Mesodermal cell (in vitro differentiated cells): Measurements from ENCODE around the gene C5orf63.
A peak's percentile ranks its signal among the peaks of the same experiment; 100 is the strongest.

Source experiments
- H3K27ac ChIP-seq: 2 replicates; pipeline ENCODE4 v1.7.0; 2013; ENCODE audit warnings: mild to moderate bottlenecking, low read depth, low read length, moderate library complexity; ENCODE audit not compliant: severe bottlenecking
- H3K36me3 ChIP-seq: 2 replicates; pipeline ENCODE4 v1.7.1; 2013; ENCODE audit warnings: mild to moderate bottlenecking, low read length, moderate library complexity; ENCODE audit not compliant: control insufficient read depth, insufficient read depth
- H3K4me1 ChIP-seq: one replicate; pipeline ENCODE4 v1.7.1; 2013; ENCODE audit warnings: mild to moderate bottlenecking, low read length; ENCODE audit not compliant: insufficient read depth, control insufficient read depth, poor library complexity, severe bottlenecking
- H3K4me3 ChIP-seq: 2 replicates; pipeline ENCODE4 v1.7.0; 2013; ENCODE audit warnings: low read length, control low read depth, mild to moderate bottlenecking; ENCODE audit not compliant: insufficient read depth, poor library complexity, severe bottlenecking; ENCODE audit errors: extremely low read depth
- H3K9me3 ChIP-seq: 2 replicates; pipeline ENCODE4 v1.7.1; 2013; ENCODE audit warnings: mild to moderate bottlenecking, low read length, moderate library complexity; ENCODE audit not compliant: control insufficient read depth
- WGBS, 2 experiments: methylation state at CpG; one replicate each; pipeline ENCODE4 v1.1.5; 2013; ENCODE audit warnings: missing lambda C conversion rate in 2 of 2; ENCODE audit not compliant: insufficient coverage in 2 of 2; 5-methylcytosine and 5-hydroxymethylcytosine counted together

The C5orf63 gene

DNA sequence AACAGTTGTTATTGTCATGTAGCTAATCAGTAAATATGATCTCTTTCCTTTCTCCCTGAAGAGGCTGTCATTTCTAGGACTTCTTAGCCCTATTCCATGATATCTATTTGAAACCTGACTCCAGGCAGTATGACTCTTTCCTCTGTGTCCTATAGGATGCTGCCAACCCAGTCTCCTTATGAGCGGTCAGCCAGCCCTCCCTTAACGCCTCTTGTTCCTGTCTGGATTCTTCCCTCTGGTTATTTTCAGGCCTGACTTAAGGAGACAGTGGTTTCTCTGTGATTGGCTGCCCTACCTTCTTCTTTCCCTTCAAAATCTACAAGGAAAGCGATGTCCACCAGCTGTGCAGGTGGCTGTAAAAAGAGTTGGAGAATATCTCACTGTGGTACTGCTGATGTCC is 19.4 kb upstream of the C5orf63 start:
- Histone ChIP-seq H3K4me3 (no peak overlapping the region), H3K36me3 (no peaks in the 10 kb centered on the region), H3K27ac (no peak overlapping the region), H3K4me1 (no peaks in the 10 kb centered on the region), H3K9me3 (no peaks in the 10 kb centered on the region)
- 33 to 64% methylated on average over 1 to 2 of the region's 3 CpGs for WGBS, 2 experiments

- H3K4me3 ChIP-seq: no peak overlapping the region
- no peak overlapping the region for H3K27ac ChIP-seq
- no peaks in the 10 kb centered on the region for H3K36me3 ChIP-seq
- H3K4me1 ChIP-seq: no peaks in the 10 kb centered on the region
- H3K9me3 ChIP-seq: no peaks in the 10 kb centered on the region
Observed at GRCh38 chr5:127089191-127089590, 15.9 kb upstream of the C5orf63 start.

DNA sequence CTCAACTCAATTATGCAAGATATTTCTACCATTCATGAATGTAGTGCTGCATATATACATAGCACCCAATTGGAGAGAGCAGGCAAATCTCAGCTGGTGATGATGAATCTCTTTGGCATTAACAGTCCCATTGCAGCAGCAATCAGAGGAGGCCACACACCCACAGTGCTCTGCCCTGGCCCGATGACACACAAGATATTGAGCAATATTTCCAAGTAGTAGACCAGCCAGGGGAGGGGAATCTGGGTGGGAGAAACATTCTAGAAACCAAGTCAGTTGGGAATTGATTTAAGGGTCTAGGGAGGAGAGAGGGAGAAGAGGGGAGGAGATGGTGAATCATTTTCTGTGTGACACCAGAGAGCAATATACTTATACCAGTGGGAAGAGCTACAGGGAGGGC is 14.9 kb upstream of the C5orf63 start:
- no peaks in the 10 kb centered on the region for H3K36me3 ChIP-seq
- no peak overlapping the region for H3K4me3 ChIP-seq
- 100% methylated on average over 1 of the region's 1 CpG; no CpG with 5 or more reads in 1 of the 2 experiments for WGBS, 2 experiments
- H3K4me1 ChIP-seq: no peaks in the 10 kb centered on the region
- no peaks in the 10 kb centered on the region for H3K9me3 ChIP-seq
- no peak overlapping the region for H3K27ac ChIP-seq

DNA sequence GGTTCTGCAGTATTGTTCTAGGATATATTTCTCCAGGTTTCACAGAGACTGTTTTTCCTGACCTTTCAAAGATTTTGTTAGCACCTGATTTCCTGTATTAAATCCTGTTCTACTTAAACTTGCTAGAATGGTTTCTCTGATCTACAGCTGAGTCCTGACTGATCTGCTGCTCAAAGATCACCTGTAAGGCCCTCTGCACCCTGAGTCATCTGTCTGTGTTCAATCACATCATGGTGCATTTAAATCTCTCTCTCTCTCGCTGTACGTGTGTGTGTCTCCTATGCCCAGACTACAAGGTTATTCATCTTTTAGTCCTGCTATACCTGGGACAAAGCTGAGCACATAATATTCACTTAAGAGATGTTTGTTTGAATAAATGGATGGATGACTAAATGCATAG is 13.3 kb upstream of the C5orf63 start:
- H3K27ac ChIP-seq: no peak overlapping the region
- no peak overlapping the region for H3K4me3 ChIP-seq
- no peaks in the 10 kb centered on the region for H3K4me1 ChIP-seq
- no peaks in the 10 kb centered on the region for H3K9me3 ChIP-seq
- H3K36me3 ChIP-seq: no peaks in the 10 kb centered on the region
- 100% methylated on average over 1 to 2 of the region's 2 CpGs for WGBS, 2 experiments

- no peaks in the 10 kb centered on the region for H3K4me1 ChIP-seq
- no peak overlapping the region for H3K4me3 ChIP-seq
- H3K36me3 ChIP-seq: no peaks in the 10 kb centered on the region
- no peak overlapping the region for H3K27ac ChIP-seq
- WGBS, 2 experiments: 91 to 94% methylated on average over 2 to 5 of the region's 5 CpGs
- no peaks in the 10 kb centered on the region for H3K9me3 ChIP-seq
Observed at GRCh38 chr5:127085796-127086195, 12.5 kb upstream of the C5orf63 start.

GRCh38 chr5:127085371-127085770 is 12.1 kb upstream of the C5orf63 start:
- Histone ChIP-seq H3K27ac (no peak overlapping the region), H3K4me3 (no peak overlapping the region)
- no CpG with 5 or more reads among the region's 2 CpGs for WGBS, 2 experiments

DNA sequence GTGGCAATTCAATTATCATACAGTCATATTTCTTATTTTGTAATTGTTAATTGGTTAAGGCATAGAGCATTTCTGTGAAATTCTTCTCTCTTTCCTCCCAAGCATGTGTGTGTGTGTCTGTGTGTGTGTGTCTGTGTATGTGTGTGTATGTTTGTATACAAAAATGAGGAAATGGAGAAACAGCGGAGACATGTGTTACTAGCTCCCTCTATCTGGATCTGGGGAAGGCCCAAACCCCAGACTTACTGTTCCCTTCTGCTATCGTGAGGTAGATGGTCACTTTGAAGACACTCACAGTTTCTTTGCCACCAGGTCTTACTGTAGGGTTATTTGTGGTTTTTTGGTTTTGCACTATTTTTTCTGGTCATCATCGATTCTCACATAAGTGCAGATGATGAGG is 11.4 kb upstream of the C5orf63 start:
- Histone ChIP-seq H3K36me3 (no peaks in the 10 kb centered on the region), H3K9me3 (no peaks in the 10 kb centered on the region), H3K4me1 (peaks cover 4% of the 10 kb centered on the region), H3K27ac (no peak overlapping the region), H3K4me3 (no peak overlapping the region)
- 83 to 86% methylated on average over 1 of the region's 3 CpGs for WGBS, 2 experiments

More at GRCh38 chr5:127085371-127085770, 12.1 kb upstream of the C5orf63 start:
- H3K9me3 ChIP-seq: no peaks in the 10 kb centered on the region
- H3K36me3 ChIP-seq: no peaks in the 10 kb centered on the region
- no peaks in the 10 kb centered on the region for H3K4me1 ChIP-seq

DNA sequence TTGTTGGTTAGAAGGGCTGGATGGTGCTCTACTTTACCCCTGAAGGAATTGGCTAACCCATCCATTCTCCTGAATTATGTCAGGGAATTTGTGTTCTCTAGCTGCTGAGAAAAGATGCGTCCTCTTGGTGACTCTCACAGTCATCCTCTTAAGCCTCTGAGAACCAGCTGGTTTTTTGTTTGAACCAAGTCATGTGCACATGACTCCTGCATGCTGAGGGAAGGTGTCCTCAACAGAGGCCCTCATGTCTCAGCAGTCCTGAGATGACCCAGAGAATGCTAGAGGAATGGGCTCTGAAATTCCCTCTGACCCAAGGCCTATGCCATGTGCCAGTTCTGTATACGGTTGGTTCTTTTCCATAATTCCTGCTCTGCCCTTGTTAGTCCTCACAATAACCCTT is 10.4 kb upstream of the C5orf63 start:
- H3K4me3 ChIP-seq: no peak overlapping the region
- H3K27ac ChIP-seq: no peak overlapping the region
- no peaks in the 10 kb centered on the region for H3K9me3 ChIP-seq
- no peaks in the 10 kb centered on the region for H3K36me3 ChIP-seq
- 67 to 94% methylated on average over 1 to 2 of the region's 2 CpGs for WGBS, 2 experiments
- H3K4me1 ChIP-seq: peaks cover 4% of the 10 kb centered on the region

GRCh38 chr5:127079994-127080491 is 6.7 kb upstream of the C5orf63 start:
- no peak overlapping the region for H3K4me3 ChIP-seq
- H3K27ac ChIP-seq: no peak overlapping the region
- H3K4me1 ChIP-seq: peaks cover 12% of the 10 kb centered on the region
- WGBS, 2 experiments: 0 to 9% methylated on average over 1 to 4 of the region's 9 CpGs
- no peaks in the 10 kb centered on the region for H3K36me3 ChIP-seq
- no peaks in the 10 kb centered on the region for H3K9me3 ChIP-seq

DNA sequence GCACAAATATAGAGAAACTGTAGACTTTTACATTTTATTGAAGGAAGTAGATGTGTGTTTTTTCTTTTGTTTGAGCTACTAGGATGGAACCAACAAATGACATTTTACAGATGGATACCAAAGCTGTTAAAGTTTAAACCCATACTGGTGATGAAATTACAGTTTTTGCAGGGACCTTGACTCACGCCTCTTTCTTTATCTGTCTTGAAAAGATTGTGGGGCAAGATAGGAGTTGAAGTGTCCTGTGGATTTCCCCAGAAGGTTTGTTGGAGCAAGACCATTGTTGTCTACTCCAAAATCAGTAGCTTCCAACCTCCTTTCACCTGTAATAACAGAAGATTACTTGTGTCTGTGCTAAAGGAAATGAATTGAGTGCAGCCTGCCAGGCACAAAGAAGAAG is 4.1 kb upstream of the C5orf63 start:
- Histone ChIP-seq H3K4me3 (no peak overlapping the region), H3K9me3 (no peaks in the 10 kb centered on the region), H3K36me3 (no peaks in the 10 kb centered on the region), H3K27ac (no peak overlapping the region), H3K4me1 (peaks cover 12% of the 10 kb centered on the region)
- WGBS, 2 experiments: no CpG with 5 or more reads among the region's 1 CpG

GRCh38 chr5:127076315-127077129 is 3.2 kb upstream of the C5orf63 start:
- Histone ChIP-seq H3K36me3 (no peaks in the 10 kb centered on the region), H3K4me1 (peaks cover 12% of the 10 kb centered on the region), H3K9me3 (no peaks in the 10 kb centered on the region), H3K4me3 (no peak overlapping the region), H3K27ac (peak overlapping the region; percentile 32)
- WGBS, 2 experiments: 47 to 70% methylated on average over 2 to 3 of the region's 4 CpGs
